HG03175 (cell line): ENCODE results near the gene MROH2A.

Experiments used
- ATAC-seq: cut with Tn5 transposase; IDR thresholded peaks from one replicate; pipeline ENCODE4 v1.9.1; 2021; ENCODE audit warnings: mild to moderate bottlenecking, moderate library complexity; ENCODE audit not compliant: unreplicated experiment

Gene MROH2A

DNA sequence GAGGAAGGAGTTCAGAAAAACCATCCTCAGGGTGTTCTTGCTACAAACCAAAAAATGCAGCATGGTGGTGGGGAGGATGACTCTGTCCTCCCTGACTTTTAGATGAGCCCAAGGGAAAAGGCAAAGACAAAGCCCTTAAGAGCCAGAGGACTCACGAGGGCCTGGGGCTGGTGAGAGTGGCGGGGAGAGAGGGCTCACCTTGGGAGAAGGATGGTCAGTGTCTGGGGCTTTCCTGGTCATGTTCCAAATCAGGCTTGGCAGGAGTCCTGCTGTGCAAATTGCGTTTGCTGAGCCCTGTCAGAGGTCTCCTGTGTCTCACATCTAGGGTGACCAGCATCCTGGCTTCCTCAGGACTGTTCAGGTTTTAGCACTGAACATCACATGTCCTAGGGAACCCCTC, 13.4 kb upstream of the MROH2A start:
- ATAC-seq, result no peak

GRCh38 chr2:233766416-233766815, 11.7 kb upstream of the MROH2A start:
- no peak for ATAC-seq

DNA sequence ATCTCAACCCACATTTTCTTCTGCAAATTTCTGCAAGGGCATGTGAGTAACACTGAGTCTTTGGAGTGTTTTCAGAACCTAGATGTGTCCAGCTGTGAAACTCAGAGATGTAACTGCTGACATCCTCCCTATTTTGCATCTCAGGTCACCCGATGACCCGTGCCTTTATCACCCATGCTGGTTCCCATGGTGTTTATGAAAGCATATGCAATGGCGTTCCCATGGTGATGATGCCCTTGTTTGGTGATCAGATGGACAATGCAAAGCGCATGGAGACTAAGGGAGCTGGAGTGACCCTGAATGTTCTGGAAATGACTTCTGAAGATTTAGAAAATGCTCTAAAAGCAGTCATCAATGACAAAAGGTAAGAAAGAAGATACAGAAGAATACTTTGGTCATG, 10.1 kb upstream of the MROH2A start:
- ATAC-seq, result no peak

DNA sequence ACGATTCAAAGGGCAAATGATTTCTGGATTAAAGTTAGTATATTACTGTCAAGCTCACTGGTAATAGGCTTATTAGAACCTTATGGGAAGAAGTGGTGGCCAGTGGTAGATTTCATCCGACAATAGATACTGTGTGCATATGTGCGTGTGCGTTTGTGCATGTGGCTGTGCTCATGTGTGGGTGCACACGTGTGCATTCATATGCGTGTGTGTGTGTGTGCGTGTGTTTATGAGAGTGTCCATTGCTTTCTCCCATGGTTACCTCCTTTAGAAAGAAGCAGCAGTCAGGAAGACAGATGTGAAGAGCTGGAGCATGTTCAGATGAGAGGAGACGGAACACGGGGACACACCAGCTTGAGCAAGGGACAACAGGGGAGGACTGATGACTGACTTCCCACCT, 8.9 kb upstream of the MROH2A start:
- no peak for ATAC-seq

GRCh38 chr2:233772153-233772552, 6.0 kb upstream of the MROH2A start:
- ATAC-seq, result no peak

DNA sequence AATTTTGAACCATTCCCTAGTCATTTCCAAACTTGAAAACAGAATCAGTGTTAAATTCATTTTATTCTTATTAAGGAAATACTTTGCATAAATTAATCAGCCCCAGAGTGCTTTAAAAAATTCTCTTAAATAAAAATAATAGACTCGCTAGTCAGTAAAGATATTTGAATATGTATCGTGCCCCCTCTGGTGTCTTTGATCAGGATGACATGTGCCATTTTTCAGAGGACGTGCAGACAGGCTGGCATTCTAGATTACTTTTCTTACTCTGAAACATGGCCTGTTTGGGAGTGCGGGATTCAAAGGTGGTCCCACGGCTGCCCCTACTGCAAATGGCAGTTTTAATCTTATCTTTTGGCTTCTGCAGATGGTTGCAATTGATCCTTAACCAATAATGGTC, 5.5 kb upstream of the MROH2A start:
- ATAC-seq, result no peak

- ATAC-seq, result no peak
Observed at GRCh38 chr2:233773854-233774253, 4.3 kb upstream of the MROH2A start.

DNA sequence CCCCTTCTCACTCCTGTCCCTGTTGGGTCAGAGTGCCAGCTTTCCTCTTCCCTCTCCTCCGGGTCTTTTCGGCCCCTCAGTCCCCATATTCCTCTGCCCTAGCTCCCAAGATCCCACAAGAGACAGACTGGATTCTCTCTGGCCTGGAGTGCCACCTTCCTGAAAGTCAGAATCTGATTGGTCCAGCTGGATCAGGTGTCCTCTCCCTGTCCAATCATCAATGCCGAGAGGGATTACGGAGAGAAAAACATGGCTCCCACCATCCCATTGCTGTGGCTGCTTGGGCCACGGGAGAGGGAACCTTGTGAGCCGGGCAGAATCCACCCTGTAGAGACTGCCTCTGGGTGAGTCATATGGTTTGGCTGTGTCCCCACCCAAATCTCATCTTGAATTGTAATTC, 2.7 kb upstream of the MROH2A start:
- ATAC-seq, result no peak

DNA sequence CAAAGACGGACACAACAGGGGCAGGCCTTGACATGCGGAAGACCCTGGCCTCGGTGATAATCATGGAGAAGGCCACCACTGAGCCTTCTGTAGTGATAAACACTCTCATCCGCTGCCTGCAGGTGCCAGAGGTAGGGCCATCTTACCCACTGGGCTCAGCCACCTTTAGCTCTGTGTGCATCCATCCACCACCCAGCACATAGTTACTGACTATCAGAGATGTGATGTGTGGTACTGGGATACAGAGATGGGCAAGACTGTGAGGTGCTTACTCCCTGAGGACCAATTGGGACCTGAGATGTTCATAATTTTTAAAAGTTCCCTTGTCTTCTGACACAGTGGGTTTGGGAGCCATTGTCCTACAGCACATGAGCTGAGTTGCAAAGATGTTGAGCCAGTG, 1.6 kb downstream of the MROH2A start:
- no peak for ATAC-seq

DNA sequence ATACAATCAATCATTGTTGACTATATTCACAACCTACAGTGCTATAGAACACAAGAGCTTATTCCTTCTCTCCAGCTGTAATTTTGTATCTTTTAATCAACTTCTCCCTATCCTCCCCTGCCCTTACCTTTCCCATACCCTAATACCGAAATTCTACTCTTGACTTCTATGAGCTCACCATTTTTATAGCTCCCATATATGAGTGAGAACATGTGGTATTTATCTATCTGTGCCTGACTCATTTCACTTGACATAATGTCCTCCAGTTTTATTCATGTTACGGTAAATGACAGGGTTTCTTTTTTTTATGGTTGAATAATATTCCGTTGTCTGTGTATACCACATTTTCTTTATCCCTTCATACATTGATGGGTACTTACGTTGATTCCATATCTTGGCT, 2.6 kb downstream of the MROH2A start:
- no peak for ATAC-seq

DNA sequence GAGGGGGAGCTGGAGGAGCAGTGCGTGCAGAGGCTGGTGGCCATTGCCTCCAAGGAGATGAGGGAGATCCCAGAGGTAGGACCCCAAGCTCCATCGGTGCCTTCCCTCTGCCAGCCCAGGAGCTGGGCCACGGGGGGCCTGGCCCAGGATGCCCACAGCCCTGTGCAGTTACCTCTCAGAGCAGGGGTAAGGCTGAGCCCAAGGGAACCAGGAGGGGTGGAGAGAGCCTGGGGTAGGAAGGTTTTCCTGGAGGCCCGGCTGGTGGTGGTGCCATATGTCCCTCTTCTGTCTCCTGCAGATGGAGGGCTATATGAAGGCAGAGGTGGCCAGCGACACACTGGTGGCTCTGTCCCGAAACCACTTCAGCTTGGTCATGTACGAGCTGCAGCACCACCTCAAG, 11.4 kb downstream of the MROH2A start:
- ATAC-seq, result no peak

DNA sequence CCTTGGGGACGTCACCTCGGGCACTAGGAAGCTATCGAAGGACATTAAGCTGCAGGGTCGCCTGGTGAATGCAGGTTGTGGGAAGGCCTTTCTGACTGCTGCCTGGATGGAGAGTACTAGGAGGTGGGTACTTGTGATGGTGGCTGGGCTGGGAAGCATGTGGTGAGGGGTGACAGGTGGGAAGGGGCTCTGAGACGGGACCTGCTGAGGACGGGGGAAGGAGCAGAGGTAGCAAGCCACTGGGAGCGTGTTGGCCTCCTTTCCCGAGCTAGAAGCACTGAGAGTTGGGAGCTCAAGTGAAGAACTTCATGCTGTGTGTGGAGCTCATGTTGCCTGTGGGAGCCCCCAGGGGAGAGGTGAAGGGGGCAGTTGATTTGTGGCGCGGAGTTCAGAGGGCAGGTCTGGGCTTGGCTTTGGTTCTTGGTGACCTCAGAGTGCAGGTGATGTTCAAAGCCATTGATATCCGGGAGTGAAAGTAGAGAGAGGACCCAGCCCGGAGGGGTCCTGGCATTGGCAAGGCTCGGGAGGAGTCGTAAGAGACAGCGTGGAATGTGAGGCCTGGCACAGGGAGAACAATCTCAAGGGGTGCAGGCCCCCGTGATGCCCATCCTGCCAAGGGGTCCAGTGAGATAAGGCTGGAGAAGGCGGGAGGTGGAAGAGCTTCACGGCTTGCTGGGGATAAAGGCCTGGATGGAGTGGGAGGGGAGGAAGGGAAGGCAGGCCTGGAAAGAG, 13.2 kb downstream of the MROH2A start:
- ATAC-seq, result no peak

- ATAC-seq, result no peak
Observed at GRCh38 chr2:233791883-233792329, 13.8 kb downstream of the MROH2A start.

DNA sequence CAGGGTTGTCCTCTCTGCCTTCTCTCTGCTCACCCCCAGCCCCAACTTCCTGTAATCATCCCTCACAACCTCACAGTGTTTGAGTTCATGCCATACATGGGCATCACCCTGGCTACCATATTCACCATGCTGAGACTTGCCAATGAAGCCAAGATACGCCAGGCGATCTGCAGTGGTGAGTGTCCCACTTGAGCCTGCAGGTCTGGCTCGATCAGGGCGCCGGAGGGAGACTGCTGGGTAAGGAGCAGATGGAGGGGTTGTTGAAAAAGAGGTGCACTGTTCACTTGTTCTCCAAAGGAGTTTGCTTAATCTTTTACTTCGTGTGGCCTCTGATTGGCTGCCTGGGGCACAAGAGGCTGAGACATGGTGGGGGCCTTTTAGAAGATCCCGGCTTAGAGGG, 14.6 kb downstream of the MROH2A start:
- ATAC-seq, result no peak

DNA sequence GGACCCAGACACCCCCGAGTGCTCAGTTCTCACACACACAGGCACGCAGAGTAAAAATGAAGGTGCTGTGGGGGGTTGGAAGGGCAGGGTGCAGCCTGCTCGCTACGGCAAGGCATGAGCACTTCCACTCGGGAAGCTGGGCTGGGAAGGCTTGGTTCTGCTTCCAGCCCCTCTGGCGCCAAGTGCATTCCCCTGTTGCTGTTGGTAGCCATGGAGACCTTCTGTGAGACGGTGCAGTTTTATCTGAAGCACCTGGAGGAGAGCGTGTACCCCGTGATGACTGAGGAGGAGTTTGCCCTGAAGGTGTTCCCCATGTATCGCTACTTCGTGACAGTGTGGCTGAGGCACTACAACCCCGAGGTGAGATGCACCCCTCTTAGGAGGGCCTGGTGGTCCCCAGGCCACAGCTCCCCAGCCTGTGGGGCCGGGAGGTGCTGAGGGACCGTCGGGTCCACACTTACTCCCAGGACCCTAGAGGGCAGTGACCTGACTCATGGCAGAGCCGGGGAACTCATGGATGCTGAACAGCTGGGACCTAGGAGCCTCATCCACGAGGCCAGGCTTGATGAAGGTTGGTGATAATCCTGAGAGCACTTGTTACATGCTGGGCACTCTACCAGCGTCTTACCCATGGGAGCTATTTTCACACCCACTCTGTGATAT, 15.5 kb downstream of the MROH2A start:
- ATAC-seq, result no peak

DNA sequence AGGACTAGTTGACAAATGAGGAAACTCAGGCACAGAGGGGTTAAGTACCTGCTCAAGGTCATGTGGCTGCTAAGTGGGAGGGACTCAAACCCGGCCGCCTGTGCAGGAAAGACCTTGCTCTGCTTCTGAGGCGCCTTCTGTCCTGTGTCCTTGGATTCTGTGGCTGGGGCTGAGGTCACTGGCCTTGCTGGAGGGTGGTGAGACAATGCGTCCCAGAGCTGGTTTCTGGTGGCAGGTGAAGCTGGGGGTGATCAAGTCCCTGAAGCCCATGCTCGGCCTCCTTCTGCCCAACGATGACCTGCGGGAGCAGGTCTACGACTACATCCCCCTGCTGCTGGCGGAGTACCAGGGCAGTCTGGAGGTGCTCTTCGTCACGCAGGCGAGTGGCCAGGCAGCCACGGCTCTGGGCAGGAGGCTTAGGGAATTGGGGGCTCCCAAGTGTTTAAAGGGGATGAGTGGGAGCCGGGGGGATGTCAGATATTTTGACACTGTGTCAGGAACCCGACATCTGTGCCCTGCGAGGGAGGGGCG, 16.1 kb downstream of the MROH2A start:
- ATAC-seq, result no peak

DNA sequence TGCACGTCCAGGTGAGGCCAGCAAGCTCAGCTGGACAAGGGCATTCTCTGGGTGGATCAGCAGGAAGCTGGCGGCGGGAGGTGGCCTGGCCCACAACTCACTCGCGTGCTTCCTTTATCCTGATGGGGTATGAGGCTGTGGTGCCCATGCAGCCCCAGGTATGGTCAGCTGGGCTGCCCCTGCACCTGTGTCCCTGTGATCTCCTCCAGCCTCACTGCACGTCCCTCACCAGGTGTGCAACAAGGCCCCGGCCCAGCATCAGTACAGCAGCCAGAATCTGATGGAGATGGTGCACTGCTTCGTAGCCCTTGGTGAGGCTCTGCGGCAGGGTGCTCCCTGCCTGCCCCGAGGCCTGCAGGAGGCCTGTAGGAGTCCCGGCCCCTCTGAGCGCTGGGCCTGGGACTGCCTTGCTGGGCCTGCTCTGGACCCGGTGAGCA, 17.6 kb downstream of the MROH2A start:
- ATAC-seq, result no peak

- no peak for ATAC-seq
Observed at GRCh38 chr2:233796254-233796653, 18.1 kb downstream of the MROH2A start.

- no peak for ATAC-seq
Observed at GRCh38 chr2:233798335-233799086, 20.4 kb downstream of the MROH2A start.

DNA sequence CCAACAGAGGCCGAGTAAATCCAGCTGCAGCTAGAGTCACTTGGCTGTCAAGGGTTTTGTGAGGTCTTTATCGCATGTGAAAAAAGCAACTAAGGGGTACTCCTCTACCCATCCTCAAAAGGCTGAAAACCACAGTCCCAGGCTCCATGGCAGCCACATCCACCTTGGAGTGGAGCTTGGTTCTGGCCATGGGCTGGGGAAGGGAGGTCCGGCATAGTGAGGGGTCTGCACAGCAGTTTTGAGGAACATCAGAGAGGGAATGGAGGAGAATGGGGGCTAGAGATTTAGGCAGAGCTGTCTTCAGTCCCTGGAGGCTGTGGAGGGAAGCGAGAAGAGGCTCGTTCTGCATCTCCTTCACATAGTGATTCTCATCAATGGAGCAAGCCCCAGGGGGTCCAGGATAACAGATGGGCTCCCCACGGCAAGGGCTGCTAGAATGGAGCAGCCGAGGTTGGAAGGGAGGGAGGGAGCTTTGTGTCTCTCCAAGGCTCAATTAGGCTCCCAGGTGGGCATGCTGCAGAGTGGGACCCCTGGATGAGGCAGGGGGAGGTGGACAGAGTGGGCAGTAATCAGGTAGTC, 21.0 kb downstream of the MROH2A start:
- no peak for ATAC-seq

DNA sequence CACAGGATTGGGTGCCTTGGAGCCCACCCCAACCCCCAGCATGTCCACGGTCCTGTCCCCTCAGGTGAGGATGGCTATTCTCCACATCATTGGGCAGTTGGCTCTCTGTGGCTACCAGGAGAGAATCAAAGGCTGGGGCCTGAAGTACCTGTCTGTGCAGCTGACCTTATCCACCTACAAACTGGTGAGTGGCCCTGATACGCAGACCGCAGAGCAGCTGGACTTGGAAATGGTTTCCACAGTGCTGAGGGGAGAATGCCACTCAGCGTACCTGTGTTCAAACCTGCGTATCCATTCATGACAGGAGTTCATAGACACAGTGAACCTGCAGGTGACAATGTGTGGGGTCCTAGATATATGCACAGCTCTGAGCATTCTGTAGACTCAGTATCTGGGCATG, 21.6 kb downstream of the MROH2A start:
- no peak for ATAC-seq
